Subcutaneous adipose tissue (tissue), 4 donors: Measurements from ENCODE around the gene ASAP2. TPM values are rescaled to one million over a fixed set of nuclear protein-coding genes. Genes with fewer than 3 reads are reported as not detected.

Experiments
- total RNA-seq, 4 donors: library from RNA; depleted of rRNA; stranded (reverse); fragments of >200 nt; gene quantifications; one replicate each; pipeline ENCODE4 v1.1.0, GENCODE V29; 2016
- TF ChIP-seq, protein P1 (sequence below): fragments of 450-650 bp; IDR thresholded peaks from one replicate; pipeline ENCODE4 v1.5.1; 2016; ENCODE audit warnings: low read depth, mild to moderate bottlenecking, control low read depth, antibody characterized with exemption, moderate library complexity

ASAP2 gene
- total RNA-seq, 4 donors from 2014 or later, result 25.2 to 44.3 (median 33.8) TPM

DNA sequence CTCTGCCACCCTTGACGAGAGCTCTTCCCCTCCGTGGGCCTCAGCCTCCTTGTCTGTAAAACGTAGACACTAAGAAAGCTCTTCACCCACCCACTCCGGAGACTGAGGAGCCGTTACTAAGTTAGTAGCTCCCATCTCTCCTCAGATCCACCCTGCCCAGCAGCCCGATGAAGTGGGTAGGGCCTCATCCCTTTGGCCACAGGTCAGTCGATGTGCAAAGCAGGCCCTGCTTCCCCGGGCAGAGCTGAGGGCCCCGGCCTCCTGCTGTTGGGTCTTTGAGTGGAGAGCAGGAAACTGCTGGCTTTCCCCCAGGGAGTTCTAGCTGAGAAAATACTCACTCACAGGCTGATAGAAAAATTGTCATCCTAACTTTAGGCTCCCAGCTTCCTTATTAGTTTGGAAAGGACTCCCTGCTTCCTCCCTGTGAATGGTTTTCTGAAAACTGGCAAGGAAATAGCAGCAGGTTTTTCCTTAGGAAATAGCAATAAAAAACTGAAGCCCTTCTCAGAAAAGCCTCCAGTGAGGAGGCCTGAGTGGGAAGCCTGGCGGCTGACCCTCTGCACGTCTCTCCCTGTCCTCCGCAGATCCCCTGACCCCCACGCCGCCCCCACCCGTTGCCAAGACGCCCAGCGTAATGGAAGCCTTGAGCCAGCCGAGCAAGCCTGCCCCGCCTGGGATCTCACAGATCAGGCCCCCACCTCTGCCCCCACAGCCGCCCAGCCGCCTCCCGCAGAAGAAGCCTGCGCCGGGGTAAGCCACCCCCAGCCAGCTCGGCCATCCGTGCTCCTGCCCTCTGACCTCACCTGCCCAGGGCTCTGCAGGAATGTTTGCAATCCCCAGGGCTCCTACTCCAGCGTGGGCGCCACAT is 186.5 kb downstream of the ASAP2 start:
- TF ChIP-seq, protein P1, sequence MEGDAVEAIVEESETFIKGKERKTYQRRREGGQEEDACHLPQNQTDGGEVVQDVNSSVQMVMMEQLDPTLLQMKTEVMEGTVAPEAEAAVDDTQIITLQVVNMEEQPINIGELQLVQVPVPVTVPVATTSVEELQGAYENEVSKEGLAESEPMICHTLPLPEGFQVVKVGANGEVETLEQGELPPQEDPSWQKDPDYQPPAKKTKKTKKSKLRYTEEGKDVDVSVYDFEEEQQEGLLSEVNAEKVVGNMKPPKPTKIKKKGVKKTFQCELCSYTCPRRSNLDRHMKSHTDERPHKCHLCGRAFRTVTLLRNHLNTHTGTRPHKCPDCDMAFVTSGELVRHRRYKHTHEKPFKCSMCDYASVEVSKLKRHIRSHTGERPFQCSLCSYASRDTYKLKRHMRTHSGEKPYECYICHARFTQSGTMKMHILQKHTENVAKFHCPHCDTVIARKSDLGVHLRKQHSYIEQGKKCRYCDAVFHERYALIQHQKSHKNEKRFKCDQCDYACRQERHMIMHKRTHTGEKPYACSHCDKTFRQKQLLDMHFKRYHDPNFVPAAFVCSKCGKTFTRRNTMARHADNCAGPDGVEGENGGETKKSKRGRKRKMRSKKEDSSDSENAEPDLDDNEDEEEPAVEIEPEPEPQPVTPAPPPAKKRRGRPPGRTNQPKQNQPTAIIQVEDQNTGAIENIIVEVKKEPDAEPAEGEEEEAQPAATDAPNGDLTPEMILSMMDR, result no peak

DNA sequence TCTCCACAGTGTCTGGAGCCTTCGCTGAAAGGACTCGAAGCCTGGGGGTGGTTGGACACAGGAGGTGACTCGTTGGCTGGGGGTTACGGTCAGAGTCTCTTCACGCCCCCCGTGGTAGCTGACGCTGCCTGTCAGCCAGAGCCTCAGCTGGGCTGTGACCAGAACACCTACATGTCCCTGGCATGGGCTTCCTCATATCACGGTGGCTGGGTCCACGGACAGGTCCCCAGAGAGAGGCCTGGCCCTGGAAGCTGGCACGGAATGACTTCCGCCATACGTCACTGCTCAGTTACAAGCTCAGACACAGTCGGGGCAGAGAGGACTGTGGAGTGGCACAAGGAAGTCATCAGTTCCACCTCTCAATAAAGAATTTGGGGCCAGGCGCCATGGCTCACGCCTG is 188.2 kb downstream of the ASAP2 start:
- TF ChIP-seq, protein P1, result no peak

DNA sequence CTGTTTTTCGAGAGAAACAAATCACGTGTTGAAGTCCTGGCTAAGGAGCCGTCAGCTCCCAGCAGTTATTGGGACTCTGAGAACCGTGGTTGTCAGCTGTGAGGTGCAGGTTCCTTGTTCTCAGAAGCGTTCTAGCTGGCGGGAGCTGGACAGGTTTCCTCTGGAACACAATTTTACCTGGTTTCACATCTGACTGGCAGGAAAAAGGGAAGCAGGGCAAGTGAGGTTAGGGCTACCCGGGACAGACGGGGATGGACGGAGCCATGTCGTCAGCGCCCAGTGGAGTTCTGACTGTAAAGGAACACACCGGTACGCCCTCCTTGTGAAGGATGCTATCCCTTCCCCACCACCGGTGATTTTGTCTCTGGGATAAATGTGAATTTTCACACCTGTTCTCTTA is 190.6 kb downstream of the ASAP2 start:
- TF ChIP-seq, protein P1, result no peak

DNA sequence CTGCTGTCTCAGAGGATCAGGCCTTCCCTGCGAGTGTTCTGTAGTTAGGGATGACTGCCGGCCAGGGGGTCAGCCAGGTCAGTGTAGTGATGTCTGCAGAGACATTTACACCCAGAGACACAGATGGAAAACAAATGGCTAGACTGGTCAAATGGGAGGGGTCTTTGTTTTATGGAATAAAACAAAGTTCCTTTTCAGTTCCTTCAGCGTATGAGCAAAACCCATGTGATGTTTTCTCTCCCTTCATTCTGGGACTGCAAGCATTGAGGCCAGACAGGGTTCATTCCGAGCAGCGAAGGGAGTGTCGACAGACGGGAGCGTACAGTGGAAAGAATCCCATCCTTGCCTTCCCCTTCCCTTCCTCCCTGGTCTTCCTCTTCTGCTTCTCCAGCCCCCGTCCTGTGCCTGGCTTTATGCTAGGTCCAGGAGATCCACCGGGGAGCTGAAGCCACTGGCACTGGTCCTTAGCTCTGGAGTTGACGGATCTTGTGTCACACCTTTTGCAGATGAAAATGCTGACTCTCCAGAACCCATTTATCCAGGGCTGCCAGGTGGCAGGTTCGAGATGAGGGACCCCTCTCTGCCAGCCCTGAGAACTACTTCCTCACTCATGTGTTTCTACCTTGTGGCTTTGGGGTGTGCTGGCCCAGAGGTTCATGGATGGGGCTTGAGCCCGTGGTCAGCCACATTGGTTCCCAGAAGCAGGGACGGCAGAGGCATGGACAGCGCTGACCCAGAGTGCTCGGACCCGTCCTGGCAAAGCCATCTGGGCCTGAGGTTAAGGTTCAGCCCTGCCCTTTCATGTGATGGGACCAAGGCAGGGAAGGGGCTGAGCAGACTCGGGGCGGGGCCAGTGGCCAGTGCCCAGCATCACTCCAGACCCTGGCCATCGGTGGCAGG is 192.5 kb downstream of the ASAP2 start:
- TF ChIP-seq, protein P1, result no peak

DNA sequence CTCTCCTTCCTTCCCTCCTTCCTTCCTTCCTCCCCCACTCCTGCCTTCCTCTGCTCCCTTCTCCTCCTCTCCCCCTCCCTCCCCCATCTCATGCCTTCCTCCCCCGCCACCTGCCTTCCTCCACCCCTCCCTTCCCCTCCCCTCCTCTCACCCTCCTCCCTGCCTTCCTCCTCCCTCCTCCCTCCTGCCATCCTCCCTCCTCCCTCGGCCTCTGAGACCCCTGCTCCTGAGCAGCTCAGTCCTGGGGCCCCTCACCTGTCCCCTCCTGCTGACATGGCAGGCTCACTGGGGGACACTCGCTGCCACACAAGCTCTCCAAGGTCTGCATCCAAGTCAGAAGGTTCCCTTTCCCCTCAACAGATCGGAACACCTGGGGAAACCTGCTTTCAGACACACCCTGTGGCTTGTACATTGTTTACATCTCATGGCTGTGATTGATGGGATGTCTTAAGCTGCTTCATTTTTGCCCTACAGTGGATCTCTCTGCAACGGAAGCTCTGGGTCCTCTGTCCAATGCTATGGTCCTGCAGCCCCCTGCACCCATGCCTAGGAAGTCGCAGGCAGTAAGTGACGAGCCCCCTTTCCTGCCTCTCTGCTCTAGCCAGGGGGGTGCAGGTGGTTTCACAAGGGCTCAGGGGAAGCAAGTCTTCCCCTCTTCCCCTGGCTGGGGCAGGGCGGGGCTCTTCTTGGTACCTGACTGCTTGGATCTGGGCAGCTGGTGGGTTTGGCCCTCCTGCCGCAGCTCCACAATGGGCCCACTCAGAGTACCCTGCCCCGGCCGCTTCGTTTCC is 193.9 kb downstream of the ASAP2 start:
- TF ChIP-seq, protein P1, result no peak

DNA sequence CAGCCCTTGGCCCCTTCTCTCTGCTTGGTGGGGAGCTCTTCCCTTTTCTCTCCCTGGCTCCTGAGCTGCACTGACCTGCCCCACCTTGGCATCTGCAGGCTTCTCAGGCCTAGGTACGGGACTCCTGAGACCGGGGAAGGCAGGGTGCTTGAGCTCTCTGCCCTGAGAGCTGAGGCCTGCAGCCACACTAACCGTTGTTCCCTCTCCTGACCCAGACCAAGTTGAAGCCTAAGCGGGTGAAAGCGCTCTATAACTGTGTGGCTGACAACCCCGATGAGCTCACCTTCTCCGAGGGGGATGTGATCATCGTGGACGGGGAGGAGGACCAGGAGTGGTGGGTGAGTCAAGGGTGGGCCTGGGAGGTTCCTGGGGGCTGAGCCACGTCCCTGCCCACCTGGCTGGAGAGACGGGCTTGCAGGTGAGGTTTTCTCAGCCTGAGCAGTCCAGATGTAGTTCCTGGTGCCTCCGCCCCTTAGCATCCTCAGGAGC is 194.5 kb downstream of the ASAP2 start:
- TF ChIP-seq, protein P1, result no peak
